ENCODE measurements around the gene ACTN3. TPM values are rescaled to one million over a fixed set of nuclear protein-coding genes. Genes with fewer than 3 reads are reported as not detected.

ACTN3 gene
- total and polyA plus RNA-seq, 2 of the 4 experiments (the other 2 are of a cell fraction) = under 0.01 to 0.05 TPM

GRCh38 chr11:66498506-66498905 is 48.2 kb upstream of the ACTN3 start:
- Histone ChIP-seq H3K9me3 (ENCODE audit: control insufficient read depth, insufficient read depth, low read length) (no peaks in the 10 kb centered on the region), H3K9ac (ENCODE audit: low read depth, low read length) (no peak overlapping the region), H2BK20ac (ENCODE audit: low read depth, low read length) (no peak overlapping the region), H3K18ac (ENCODE audit: low read depth, low read length) (no peak overlapping the region), H4K20me1 (ENCODE audit: insufficient read depth, low read length) (no peaks in the 10 kb centered on the region), H3K4me1 (ENCODE audit: control insufficient read depth, insufficient read depth, low read length) (no peaks in the 10 kb centered on the region), H2BK5ac (ENCODE audit: low read depth, low read length, poor library complexity, severe bottlenecking) (no peak overlapping the region), H3K9me1 (ENCODE audit: insufficient read depth, low read length) (no peaks in the 10 kb centered on the region), H3K27me3 (ENCODE audit: control insufficient read depth, insufficient read depth, low read length) (no peaks in the 10 kb centered on the region), H4K5ac (ENCODE audit: low read depth, low read length) (no peak overlapping the region), H3K56ac (ENCODE audit: extremely low read depth, insufficient read depth, low read length) (no peak overlapping the region), H3K79me1 (ENCODE audit: low read depth in 1 of 2, low read length in 2 of 2) (no peaks in the 10 kb centered on the region), H3K4me2 (ENCODE audit: low read depth, low read length) (no peak overlapping the region), H2AK5ac (ENCODE audit: low read depth, low read length) (no peak overlapping the region), H3K27ac (ENCODE audit: insufficient read depth, low read length) (no peak overlapping the region), H2AFZ (replicated peaks; ENCODE audit: low read length, poor library complexity) (no peak overlapping the region), H3K23ac (ENCODE audit: low read depth, low read length) (no peak overlapping the region), H2AK9ac (replicated peaks; ENCODE audit: low read depth, low read length, poor library complexity) (no peak overlapping the region), H3K14ac (replicated peaks; ENCODE audit: low read depth, low read length) (no peak overlapping the region), H4K91ac (ENCODE audit: insufficient read depth, low read depth, low read length) (no peak overlapping the region), H3K36me3 (ENCODE audit: control insufficient read depth, insufficient read depth, low read length) (peaks cover 29% of the 10 kb centered on the region), H3K4me3 (ENCODE audit: insufficient read depth, low read depth, low read length) (no peak overlapping the region), H3K4ac (ENCODE audit: low read depth, low read length) (no peak overlapping the region), H4K8ac (ENCODE audit: low read depth in 2 of 2, low read length in 2 of 2) (no peak overlapping the region), H2BK15ac (ENCODE audit: low read depth, low read length) (no peak overlapping the region), H2BK120ac (ENCODE audit: low read depth, low read length) (no peak overlapping the region)
- no peak for TF ChIP-seq CHD1 (IDR thresholded peaks at IDR 0.05; ENCODE audit: low read depth, low read length)
- TF ChIP-seq, protein P1, sequence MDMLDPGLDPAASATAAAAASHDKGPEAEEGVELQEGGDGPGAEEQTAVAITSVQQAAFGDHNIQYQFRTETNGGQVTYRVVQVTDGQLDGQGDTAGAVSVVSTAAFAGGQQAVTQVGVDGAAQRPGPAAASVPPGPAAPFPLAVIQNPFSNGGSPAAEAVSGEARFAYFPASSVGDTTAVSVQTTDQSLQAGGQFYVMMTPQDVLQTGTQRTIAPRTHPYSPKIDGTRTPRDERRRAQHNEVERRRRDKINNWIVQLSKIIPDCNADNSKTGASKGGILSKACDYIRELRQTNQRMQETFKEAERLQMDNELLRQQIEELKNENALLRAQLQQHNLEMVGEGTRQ (IDR thresholded peaks at IDR 0.05; ENCODE audit: low read depth, low read length) = no peak
- TF ChIP-seq, protein P2, sequence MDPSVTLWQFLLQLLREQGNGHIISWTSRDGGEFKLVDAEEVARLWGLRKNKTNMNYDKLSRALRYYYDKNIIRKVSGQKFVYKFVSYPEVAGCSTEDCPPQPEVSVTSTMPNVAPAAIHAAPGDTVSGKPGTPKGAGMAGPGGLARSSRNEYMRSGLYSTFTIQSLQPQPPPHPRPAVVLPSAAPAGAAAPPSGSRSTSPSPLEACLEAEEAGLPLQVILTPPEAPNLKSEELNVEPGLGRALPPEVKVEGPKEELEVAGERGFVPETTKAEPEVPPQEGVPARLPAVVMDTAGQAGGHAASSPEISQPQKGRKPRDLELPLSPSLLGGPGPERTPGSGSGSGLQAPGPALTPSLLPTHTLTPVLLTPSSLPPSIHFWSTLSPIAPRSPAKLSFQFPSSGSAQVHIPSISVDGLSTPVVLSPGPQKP (IDR thresholded peaks at IDR 0.05; ENCODE audit: borderline replicate concordance, low read depth, low read length) = no peak
- TF ChIP-seq MAFK (IDR thresholded peaks at IDR 0.05; ENCODE audit: low read depth, low read length) = no peak
- no peak for TF ChIP-seq FOS (IDR thresholded peaks at IDR 0.05; ENCODE audit: low read depth, low read length)
- no peak for TF ChIP-seq CEBPB (IDR thresholded peaks at IDR 0.05; ENCODE audit: low read depth, low read length)
- TF ChIP-seq MAZ (IDR thresholded peaks at IDR 0.05; ENCODE audit: borderline replicate concordance, low read depth, low read length) = no peak
- no peak for TF ChIP-seq RFX5 (IDR thresholded peaks at IDR 0.05; ENCODE audit: low read depth, low read length)
- no peak for TF ChIP-seq NFE2L2 (IDR thresholded peaks at IDR 0.05; ENCODE audit: low read depth, low read length)
- TF ChIP-seq MXI1 (IDR thresholded peaks at IDR 0.05; ENCODE audit: borderline replicate concordance, low read depth, low read length) = no peak
- no peak for TF ChIP-seq RCOR1 (IDR thresholded peaks at IDR 0.05; ENCODE audit: insufficient replicate concordance, low read length)
- no peak for TF ChIP-seq POLR2A (IDR thresholded peaks at IDR 0.05; ENCODE audit: low read depth, low read length)
- TF ChIP-seq, protein P3, sequence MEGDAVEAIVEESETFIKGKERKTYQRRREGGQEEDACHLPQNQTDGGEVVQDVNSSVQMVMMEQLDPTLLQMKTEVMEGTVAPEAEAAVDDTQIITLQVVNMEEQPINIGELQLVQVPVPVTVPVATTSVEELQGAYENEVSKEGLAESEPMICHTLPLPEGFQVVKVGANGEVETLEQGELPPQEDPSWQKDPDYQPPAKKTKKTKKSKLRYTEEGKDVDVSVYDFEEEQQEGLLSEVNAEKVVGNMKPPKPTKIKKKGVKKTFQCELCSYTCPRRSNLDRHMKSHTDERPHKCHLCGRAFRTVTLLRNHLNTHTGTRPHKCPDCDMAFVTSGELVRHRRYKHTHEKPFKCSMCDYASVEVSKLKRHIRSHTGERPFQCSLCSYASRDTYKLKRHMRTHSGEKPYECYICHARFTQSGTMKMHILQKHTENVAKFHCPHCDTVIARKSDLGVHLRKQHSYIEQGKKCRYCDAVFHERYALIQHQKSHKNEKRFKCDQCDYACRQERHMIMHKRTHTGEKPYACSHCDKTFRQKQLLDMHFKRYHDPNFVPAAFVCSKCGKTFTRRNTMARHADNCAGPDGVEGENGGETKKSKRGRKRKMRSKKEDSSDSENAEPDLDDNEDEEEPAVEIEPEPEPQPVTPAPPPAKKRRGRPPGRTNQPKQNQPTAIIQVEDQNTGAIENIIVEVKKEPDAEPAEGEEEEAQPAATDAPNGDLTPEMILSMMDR (conservative IDR thresholded peaks at IDR 0.05; ENCODE audit: low read depth, low read length) = no peak
- TF ChIP-seq RAD21 (IDR thresholded peaks at IDR 0.05; ENCODE audit: low read length) = no peak
- no peak for TF ChIP-seq BHLHE40 (IDR thresholded peaks at IDR 0.05; ENCODE audit: low read depth, low read length)
- no peak for TF ChIP-seq SMC3 (IDR thresholded peaks at IDR 0.05; ENCODE audit: low read depth, low read length)
- no peak for DNase-seq
- CTCF ChIA-PET = interaction anchor here (0.7 kb wide), 2 partner anchors 12 to 20 kb away, joined by 3 to 8 read pairs; partner anchors contain the start of gene BBS1
- dilution Hi-C loops (cut with HindIII; ENCODE audit: low sequenced_read_pairs, unreplicated experiment) (no loop called here), intact Hi-C loops (cut with micrococcal nuclease) (no loop called here), in situ Hi-C loops (cut with MboI; ENCODE audit: low sequenced_read_pairs) (no loop called here)
- WGBS, 2 experiments (ENCODE audit: extremely low coverage in 2 of 2, insufficient read length in 1 of 2) = no CpG with 5 or more reads among the region's 5 CpGs
- ATAC-seq (ENCODE audit: low read depth) = no peak
- POLR2A ChIA-PET (ENCODE audit: unreplicated experiment) = interaction anchor here (0.6 kb wide), 1 partner anchor 142 kb away, joined by 3 read pairs; no protein-coding TSS in a partner anchor
- no TSS peak for BruUV-seq (replicated peaks)

Measured in IMR-90 (cell line).